Measurements from ENCODE around the gene ZNF221. TPM values are rescaled to one million over a fixed set of nuclear protein-coding genes. Genes with fewer than 3 reads are reported as not detected.

Gene ZNF221
- 1 to 10 TPM; 1.4 to 2.1 TPM for total RNA-seq
- long read RNA-seq: 0 reads

DNA sequence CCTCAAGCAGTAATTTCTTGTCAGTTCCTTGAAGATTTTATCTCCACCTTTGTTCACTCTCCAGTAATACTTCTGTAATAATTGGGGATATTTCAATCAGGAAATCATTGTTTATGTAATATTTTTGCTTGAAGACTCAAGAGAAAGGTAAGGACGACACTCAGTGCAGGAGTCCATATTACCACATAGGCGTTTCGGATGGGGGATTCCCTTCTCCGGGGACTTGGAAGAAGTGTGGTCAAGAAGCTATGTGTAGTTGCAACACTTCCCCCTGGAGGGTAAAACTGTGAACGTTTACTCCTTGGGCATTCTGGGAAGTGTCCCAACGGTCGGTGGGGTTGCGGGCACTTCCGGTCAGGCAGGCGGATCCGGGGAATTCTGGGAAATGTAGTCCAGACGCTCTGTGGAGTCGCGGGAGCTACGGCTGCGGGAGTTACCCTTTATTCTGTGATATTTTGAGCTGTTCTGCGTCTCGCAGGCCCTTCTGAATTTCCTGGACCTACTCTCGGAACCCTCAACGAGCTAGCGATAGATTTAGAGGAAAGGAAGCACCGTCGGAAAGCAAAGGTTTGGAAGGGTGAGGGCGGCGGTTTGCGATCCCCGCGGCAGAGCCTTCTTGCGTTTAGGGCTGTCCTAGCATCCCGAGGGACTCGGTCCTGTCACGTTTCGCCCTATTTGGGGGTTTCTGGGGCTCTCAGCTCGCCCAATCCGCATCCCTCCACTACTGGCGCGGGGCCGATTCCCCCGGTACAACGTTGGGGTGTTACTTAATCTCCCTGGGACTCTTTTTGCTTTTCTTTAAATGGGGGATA is at the start of gene ZNF221:
Gene ZNF221, plus strand, starts transcription at position 395 of the 812 bp plus-strand sequence. CDS start 11,499 bp downstream, outside the sequence.
- intact Hi-C loops (cut with DNase I, micrococcal nuclease): no loop called here
- peak; percentile 88 to 92 for DNase-seq
- ATAC-seq: peak; percentile 100

- intact Hi-C loops (cut with DNase I, micrococcal nuclease): no loop called here
- ATAC-seq (peak; percentile 100), DNase-seq (peak; percentile 72 to 83)
These were observed 49.3 kb upstream of the ZNF221 start for GRCh38 chr19:43901395-43902390.

DNA sequence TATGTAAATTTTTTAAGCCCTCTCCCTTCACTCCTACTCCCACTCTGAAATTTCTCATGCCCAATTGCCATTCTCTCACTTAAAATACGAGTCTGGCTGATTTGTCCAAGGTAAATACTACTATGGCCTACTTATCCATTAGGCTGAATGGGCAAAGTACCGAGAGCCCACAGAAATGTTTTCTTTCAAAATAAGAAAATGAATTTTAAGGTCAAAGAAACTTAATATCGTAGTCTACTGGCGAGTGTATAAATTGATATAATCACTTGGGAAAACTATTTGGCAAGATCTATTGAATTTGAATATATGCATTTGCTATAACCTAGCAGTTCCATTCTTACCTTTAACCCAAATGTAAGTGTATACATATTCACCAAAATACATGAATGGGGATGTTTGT is 48.6 kb upstream of the ZNF221 start:
- ATAC-seq (no peak), DNase-seq (no peak)
- intact Hi-C loops (cut with DNase I, micrococcal nuclease): no loop called here

- ATAC-seq (no peak), DNase-seq (no peak)
- intact Hi-C loops (cut with DNase I, micrococcal nuclease): no loop called here
These were observed 45.1 kb upstream of the ZNF221 start for GRCh38 chr19:43905897-43906296.

DNA sequence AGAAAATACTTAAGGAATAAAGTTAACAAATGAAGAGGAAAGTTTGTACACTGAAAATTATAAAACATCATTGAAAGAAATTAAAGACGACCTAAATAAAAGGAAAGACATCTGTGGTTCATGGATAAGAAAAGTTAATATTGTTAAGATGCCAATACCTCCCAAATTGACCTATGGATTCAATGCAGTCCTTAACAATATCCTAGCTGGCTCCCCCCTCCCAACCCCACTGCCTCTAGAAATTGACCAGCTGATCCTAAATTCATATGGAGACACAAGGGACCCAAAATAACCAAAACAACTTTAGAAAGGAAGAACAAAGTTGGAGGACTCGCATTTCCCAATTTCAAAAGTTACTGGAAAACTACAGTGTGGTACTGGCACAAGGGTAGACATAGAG is 44.3 kb upstream of the ZNF221 start:
- DNase-seq: no peak
- intact Hi-C loops (cut with DNase I, micrococcal nuclease): no loop called here
- no peak for ATAC-seq

GRCh38 chr19:43908659-43909058 is 42.4 kb upstream of the ZNF221 start:
- no peak for DNase-seq
- intact Hi-C loops (cut with DNase I, micrococcal nuclease): no loop called here
- ATAC-seq: no peak

DNA sequence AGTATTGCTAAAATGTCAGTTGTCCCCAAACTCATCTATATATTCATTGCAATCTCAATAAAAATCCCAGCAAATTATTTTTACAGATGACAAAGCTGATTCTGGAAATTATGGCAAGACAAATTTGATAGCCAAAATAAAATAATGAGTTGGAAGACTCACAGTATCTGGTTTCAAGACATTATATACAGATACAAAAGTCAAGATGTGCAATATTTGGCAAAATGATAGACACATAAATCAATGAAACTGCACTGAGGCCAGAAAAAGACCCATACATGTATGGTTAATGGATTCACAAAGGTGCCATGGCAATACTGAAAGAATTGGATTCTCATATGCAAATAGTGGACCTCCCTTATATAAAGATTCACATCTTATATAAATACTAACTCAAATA is 40.1 kb upstream of the ZNF221 start:
- intact Hi-C loops (cut with DNase I, micrococcal nuclease): no loop called here
- DNase-seq (no peak), ATAC-seq (no peak)

DNA sequence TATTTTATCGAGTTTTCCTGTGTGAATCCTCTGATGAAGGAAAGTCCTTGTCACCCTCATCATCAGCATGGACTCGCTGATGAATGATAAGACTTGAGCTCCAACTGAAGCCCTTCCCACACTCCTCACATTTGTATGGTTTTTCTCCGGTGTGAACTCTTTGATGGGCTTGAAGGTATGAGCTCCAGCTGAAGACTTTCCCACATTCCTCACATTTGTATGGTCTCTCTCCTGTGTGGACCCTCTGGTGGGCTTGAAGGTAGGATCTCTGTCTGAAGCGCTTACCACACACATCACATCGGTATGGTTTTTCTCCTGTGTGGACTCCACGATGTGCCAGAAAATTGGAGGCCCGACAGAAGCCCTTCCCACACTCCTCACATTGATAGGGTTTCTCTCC is 37.6 kb upstream of the ZNF221 start:
- intact Hi-C loops (cut with DNase I, micrococcal nuclease): no loop called here
- ATAC-seq: no peak
- no peak for DNase-seq

- DNase-seq (no peak), ATAC-seq (no peak)
- intact Hi-C loops (cut with DNase I, micrococcal nuclease): no loop called here
These were observed 37.0 kb upstream of the ZNF221 start for GRCh38 chr19:43914051-43914450.

DNA sequence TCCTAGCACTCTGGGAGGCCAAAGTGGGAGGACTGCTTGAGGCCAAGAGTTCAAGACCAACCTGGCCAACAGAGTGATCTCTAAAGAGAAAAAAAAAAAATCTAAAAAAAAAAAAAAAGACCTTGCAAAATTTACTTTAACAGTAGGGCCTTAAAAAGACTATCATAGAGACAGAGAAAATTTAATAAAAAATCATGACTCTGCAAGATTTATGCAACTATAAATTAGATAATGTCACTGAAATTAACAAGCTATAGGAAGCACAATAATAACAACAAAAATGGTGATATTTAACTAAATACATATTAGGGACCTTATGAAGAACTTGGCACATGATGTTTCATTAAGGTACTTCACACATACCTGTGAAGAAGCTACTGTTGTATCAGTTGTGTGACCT is 27.2 kb upstream of the ZNF221 start:
- ATAC-seq: no peak
- no peak for DNase-seq
- intact Hi-C loops (cut with DNase I, micrococcal nuclease): no loop called here

- intact Hi-C loops (cut with DNase I, micrococcal nuclease): no loop called here
- DNase-seq (no peak), ATAC-seq (no peak)
These were observed 22.2 kb upstream of the ZNF221 start for GRCh38 chr19:43928820-43929219.

DNA sequence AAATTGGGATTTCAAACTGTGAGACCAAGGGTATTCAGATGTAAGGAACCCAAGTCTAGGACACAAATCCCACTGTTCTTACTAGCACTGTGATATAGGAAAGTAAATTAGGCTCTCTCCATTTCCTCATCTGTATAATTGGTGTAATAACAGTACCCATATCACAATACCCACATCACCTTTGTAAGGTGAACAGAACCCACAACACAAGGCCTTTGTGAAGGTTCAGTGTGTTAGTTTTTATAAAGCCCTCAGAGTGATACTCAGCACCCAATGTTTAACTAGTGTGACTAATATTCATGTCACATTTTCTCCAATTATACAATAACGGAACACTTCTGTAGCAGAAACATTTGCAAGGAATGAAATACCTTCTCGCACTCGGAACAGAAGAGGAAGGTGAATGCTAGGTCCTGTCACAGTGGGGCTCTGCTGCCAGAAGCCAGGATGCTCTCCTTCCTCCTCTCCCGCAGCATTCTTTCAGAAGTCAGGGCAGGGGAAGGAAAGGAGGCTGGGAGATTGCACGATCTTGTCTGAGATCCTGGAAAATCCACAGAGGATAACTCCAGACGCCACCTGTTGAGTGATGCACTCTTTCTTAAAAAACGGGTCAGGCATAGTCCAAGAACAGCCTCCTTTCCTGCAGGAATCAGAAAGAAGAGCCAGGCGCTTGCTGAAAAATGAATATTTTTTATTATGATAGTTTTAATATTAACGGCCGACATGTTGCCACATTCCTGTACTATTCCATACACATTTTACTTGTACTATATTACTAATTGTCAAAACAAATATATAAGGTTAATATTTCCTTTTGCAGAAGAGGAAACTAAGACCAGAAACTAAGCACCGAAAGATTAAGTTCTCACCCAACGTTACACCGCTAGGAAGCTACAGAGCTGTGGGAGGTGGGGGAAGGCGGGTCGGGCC is 16.7 kb upstream of the ZNF221 start:
- DNase-seq: no peak
- intact Hi-C loops (cut with DNase I, micrococcal nuclease): no loop called here
- peak; percentile 21 for ATAC-seq

DNA sequence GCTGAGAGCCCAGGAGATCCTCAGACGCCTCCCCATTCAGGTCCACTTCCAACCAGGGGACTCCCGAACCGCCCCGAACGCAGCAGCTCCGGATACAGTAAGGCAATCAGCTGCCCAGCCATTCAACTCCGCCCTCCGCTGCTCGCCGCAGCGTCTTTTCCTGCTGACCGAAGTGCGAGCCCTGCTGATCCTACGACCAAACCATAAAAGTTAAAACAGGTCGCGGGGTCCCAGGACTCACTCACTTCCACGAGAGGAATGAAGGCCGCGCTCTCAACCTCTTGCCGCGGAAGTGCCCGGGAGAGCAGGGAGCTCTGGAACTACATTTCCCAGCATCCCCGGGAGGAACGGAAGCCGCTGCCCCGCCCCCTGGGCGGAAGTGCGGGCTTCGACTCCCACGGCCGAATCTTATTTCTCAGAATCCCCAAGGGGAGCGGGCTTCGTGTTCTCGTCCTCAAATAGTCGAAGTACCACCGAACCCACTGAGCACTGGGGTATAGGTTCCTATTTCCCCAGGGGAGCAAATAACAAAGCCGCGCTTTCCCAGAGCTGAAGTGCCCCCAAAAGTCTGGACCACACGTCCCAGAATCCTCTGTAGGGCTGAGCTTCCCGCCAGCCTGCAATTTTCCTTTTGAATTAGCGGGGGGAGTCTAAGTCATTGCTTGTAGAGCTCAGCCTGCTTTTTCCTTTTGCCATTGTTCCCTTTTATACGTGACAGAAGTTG is 15.9 kb upstream of the ZNF221 start, which contains the start of gene ZNF45:
Gene ZNF45, minus strand, starts transcription at position 298 of the 724 bp plus-strand sequence. CDS start 13,097 bp downstream, outside the sequence.
- intact Hi-C loops (cut with DNase I, micrococcal nuclease): no loop called here

DNA sequence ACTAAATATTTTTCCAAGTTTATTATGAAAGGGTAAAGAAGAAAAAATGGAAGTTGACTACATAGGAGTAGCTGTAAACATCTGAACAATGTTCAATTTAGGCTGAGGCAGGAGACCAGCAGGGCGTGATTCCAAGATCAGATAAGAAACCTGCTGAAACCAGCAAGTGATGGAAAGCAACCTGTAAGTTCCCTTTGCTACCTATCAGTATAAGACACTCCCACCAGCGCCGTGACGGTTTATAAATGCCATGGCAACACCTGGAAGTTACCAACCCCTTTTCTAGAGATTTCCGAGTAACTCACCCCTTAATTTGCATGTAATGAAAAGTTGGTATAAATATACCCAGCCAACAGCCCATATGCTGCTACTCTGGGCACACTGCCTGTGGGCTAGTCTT is 14.8 kb upstream of the ZNF221 start:
- intact Hi-C loops (cut with DNase I, micrococcal nuclease): no loop called here
- DNase-seq (peak in 1 of 2 donors; percentile 8), ATAC-seq (no peak)

More for the DNA sequence above, 15.9 kb upstream of the ZNF221 start, which contains the start of gene ZNF45:
- DNase-seq (peak; percentile 86 to 89), ATAC-seq (peak; percentile 99)

- no peak for DNase-seq
- intact Hi-C loops (cut with DNase I, micrococcal nuclease): no loop called here
- ATAC-seq: no peak
These were observed 11.3 kb upstream of the ZNF221 start for GRCh38 chr19:43939557-43940260.

GRCh38 chr19:43940719-43941118 is 10.3 kb upstream of the ZNF221 start:
- intact Hi-C loops (cut with DNase I, micrococcal nuclease): no loop called here
- no peak for ATAC-seq
- DNase-seq: no peak

- ATAC-seq (no peak), DNase-seq (no peak)
- intact Hi-C loops (cut with DNase I, micrococcal nuclease): no loop called here
These were observed 9.8 kb upstream of the ZNF221 start for GRCh38 chr19:43941209-43941608.
